AML-193 (cell line): ENCODE measurements around the gene ZRSR2.
"Not testable (repeated sequence)": the region's sequence is repeated elsewhere in the genome, so short reads cannot be mapped to it uniquely, and the experiment has no call there.

ENCODE experiments used
- DNase-seq, 2 experiments: peaks; one replicate each; lab custom pipeline; 2025; lab: John Stamatoyannopoulos, UW

ZRSR2 gene

GRCh38 chrX:15789979-15790768 is at the start of gene ZRSR2:
ZRSR2 (plus strand) TSS chrX:15790484; CDS start chrX:15790496, 12 bp downstream.
- DNase-seq: peak; percentile 46 to 71

DNA sequence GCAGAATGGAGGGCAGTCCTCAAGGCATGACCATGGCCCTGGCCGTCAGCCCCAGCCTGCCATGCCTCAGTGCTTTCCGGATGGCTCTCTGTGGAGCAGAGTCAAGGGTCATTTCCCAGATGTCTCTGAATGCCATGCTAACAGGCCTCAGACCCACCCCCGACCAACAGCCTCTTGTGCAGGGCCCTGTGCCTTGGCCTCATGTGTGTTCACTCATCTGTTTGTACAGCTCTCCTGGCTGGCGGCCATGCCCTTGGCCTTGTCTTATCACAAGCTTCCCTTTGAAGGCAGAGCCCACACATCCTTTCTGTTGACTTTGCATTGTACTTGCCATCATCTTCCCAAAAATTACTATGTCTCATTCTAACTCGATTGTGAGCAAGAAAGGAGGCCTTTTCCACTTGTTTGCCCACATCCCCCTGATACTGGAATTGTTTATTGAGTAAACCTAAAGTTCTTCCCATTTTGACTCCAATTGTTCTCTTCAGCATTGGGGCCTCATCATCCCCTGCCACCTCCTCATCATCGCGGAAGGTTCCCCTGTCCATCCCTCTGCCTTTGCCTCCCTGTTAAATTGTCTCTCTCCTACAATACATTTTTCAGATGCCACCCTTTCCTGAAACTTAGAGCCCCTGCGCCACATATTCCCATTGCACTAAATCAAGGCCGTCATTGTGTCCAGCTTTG is 46.0 kb upstream of the ZRSR2 start:
- DNase-seq: no peak

- DNase-seq: peak; percentile 21 to 27
These were observed 45.1 kb upstream of the ZRSR2 start for GRCh38 chrX:15745179-15745578.

- not testable (repeated sequence) for DNase-seq
These were observed 43.6 kb upstream of the ZRSR2 start for GRCh38 chrX:15746651-15747050.

DNA sequence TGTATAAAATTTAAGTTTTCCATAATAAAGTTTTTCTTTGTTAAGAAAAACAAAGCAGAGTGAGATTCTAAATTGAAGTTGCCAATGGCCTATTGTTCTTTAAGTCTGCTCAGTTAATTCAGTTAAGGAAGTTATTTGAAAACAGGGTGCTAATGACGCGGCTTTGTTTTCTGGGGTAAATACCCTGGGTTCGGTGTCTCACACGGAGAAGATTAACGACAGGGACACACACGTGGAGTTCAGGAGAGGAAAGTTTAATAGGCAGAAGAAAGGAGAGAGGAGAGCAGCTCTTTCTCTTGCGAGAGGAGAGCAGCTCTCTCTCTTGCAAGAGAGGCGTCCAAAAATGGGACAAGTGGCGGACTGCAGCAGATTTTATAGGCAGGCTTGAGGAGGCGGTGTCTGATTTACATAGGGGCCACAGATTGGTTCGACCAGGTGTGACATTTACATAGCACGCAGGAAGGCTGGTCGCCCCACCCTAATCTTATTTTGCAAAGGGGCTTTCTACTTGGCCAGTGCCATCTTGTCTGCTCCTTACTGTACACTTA is 42.6 kb upstream of the ZRSR2 start:
- DNase-seq: no peak

DNA sequence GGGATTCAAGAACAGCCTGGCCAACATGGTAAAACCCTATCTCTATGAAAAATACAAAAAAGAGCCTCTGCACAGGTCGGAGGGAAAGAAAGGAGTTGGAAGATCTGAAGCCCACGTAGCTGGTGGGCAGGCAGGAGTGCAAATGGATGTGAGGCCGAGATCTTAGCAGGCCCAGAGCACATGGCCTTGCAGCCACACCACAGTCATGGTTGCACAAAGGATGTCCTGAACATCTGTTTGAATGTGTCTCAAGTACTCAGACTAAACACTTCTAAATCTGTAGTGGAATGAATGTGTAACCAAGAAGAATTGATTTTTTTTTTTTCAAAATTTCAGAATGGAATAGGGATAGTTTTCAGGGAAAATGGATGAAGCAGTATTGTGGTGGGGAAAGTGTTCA is 41.4 kb upstream of the ZRSR2 start:
- DNase-seq: no peak

DNA sequence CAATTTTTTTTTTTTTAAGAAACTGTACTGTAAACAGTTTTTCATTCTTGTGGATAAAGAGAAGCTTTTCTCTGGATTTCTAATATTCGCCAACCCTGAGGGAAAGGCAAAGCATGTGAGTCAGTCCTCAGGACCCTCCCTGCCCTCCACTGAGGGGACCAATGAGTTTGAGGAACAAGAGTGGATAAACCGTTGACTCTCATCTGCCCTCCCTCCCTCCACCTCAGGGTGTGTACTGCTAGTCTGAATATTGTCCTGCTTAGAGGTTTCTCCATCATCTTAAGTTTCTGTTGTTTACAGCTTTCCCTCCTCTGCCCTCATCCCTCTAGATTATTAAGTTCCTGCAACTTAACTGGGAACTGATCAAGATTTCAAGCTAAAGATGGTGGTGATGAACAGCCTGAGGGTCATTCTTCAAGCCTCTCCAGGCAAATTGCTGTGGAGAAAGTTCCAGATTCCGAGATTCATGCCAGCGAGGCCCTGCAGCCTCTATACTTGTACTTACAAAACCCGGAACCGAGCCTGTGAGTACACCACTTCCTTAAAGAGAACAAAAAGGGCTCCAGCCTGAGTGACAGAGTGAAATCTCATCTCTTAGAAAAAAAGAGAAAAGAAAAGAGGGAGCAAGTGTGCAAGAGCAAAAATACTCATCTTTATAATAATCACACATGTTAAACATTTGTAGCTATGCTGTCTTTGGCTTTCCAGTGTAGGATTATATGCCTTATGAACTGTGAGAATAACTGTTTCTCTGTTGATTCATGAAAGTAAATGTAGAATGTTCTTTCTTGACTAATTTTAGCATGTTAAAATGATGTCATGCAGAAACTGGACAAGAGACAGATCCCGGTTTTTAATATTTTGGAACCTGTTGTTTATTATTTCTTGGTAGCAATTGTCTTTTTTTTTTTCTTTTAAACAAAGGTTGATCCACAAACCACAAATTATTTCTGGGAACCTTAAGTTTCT is 40.4 kb upstream of the ZRSR2 start:
- no peak for DNase-seq

GRCh38 chrX:15750611-15751154 is 39.6 kb upstream of the ZRSR2 start:
- no peak for DNase-seq

DNA sequence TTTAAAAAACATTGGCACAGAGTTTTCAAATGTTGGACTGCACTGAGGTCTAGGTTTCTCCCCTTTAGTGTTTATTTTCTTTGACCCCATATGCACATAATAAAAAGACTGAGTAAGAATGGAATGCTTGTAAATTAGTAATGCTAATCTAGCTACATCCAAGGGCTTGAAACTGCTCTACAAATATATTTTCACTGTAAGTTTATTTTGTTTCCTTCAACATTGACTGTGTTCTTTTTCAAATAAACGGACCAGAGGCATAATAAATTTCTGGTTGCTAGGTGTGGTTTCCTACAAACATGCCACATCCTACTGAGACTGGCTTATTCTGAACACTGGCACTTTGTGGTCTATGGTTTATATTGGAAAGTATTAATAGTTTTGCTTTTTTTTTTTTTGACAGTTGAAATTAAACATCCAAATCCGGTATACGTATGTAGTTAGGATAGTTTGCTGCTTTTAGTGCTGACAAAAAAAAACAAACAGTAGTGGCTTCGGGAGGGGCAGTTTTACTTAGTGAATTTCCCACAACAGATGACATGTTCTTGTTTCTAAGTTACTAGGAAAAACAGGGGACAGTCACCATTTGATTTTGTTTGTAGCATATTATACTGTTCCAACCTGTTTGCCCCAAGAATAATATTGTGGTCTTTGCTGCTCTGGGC is 39.0 kb upstream of the ZRSR2 start:
- DNase-seq: no peak

GRCh38 chrX:15755091-15755490 is 35.2 kb upstream of the ZRSR2 start:
- no peak for DNase-seq

DNA sequence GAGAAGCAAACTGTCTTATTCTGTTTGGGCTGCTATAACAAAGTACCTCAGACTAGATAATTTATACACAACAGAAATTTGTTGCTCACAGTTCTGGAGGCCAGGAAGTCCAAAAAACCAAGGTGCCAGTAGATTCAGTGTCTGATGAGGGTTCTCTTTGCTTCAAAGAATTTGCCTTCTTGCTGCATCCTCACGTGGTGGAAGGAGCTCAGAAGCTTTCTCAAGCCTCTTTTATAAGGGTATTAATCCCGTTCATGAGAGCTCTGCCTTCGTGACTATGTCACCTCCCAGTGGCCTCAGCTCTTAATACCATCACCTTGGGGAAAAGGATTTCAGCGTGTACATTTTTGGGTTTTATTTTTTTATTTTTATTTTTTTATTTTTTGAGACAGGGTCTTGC is 32.1 kb upstream of the ZRSR2 start:
- no peak for DNase-seq

GRCh38 chrX:15759886-15760285 is 30.4 kb upstream of the ZRSR2 start:
- not testable (repeated sequence) for DNase-seq

DNA sequence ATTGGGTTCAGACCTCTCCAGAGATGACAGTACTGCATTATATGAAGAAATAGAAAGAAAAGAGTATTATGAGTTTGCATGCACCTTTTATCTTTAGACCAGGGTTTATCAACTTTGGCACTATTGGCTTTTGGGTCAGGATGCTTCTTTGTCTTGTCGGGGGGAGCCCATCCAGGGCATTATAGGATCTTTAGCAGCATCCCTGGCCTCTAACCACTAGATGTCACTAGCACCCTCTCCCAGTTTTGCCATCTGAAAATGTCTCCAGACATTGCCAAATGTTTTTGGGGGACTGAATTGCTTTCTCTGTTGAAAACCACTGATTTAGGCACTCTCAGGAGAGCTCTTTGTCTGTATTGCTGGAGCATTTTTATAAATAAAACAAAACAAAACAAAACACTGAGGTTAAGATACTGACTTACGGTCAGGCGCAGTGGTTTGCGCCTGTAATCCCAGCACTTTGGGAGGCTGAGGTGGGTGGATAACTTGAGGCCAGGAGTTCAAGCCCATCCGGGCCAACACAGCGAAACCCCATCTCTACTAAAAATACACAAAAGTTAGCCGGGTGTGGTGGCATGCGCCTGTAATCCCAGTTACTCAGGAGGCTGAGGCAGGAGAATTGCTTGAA is 28.6 kb upstream of the ZRSR2 start:
- DNase-seq: peak in 1 of 2 experiments; percentile 29

- no peak for DNase-seq
These were observed 20.9 kb upstream of the ZRSR2 start for GRCh38 chrX:15769300-15769954.

DNA sequence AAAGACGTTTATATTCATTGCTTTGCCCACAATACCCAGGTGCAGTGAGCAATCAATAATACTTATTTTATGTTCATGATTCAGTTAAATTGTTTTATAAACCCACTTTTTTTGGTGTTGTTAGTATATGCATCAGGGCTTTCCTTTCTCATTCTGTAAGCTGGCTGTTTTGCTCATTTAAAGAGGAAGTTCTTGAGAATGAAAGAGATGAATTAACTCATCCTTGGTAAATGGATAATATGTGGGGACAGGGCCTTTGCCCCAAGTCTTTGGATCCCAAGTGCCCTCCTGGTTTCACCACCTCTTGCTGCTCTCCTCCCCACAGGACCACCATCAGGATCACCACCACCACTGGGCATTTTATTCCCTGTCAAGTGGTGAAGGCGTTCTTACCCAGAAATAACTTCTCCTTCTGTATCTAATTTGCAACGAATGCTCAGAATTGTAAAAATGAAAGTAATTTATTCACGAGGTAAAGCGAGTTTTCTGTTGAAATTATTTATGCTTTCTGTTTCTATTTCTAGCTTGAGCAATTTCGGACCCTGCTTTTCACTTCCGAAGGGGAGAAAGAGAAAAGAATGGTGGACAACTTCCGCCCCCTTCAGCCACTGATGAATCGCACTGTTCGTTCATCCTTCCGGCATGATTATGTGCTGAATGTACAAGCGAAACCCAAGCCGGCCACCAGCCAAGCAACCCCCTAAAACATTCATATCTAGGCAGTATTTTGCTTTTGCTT is 8.2 kb upstream of the ZRSR2 start:
- DNase-seq: peak in 1 of 2 experiments; percentile 2

- peak; percentile 12 to 23 for DNase-seq
These were observed 5.0 kb upstream of the ZRSR2 start for GRCh38 chrX:15785176-15785750.

DNA sequence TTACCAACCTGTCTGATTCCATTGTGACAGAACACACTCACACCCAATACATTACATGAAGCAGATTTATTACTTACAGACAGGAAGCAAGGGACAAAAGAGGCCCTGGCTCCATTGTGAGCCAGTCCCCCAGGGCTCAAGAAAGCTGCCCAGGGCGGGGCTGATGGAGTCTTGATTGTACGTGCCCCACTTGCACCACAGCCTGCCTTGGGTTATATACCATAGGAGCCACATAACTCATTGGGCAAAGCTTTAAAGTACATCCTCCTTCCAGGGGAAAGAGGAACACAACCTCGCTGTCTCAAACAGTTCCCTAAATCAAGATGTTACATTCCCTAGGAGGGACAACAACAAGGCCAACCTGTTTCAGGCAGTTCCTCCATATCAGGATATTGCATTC is 3.4 kb upstream of the ZRSR2 start:
- peak in 1 of 2 experiments; percentile 13 for DNase-seq

- DNase-seq: peak; percentile 7 to 11
These were observed 546 bp downstream of the ZRSR2 start for GRCh38 chrX:15790769-15791290.

GRCh38 chrX:15797707-15798106 is 7.4 kb downstream of the ZRSR2 start:
- no peak for DNase-seq
